ENCODE measurements around the gene SEPHS2.
"Not testable (repeated sequence)": the region's sequence is repeated elsewhere in the genome, so short reads cannot be mapped to it uniquely, and the experiment has no call there.

SEPHS2 gene

GRCh38 chr16:30464078-30464477 is 18.4 kb upstream of the SEPHS2 start:
- DNase-seq (ENCODE audit: low read depth) = no peak

- not testable (repeated sequence) for DNase-seq (ENCODE audit: low read depth)
Measured at GRCh38 chr16:30461426-30461825, 15.8 kb upstream of the SEPHS2 start.

GRCh38 chr16:30459456-30459855 is 13.8 kb upstream of the SEPHS2 start:
- DNase-seq (ENCODE audit: low read depth) = no peak

GRCh38 chr16:30458561-30459394 is 13.1 kb upstream of the SEPHS2 start:
- no peak for DNase-seq (ENCODE audit: low read depth)

GRCh38 chr16:30457743-30458560 is 12.3 kb upstream of the SEPHS2 start:
- no peak for DNase-seq (ENCODE audit: low read depth)

GRCh38 chr16:30457256-30457655 is 11.6 kb upstream of the SEPHS2 start:
- DNase-seq (ENCODE audit: low read depth) = no peak

GRCh38 chr16:30456302-30456701 is 10.6 kb upstream of the SEPHS2 start:
- DNase-seq (ENCODE audit: low read depth) = no peak

- not testable (repeated sequence) for DNase-seq (ENCODE audit: low read depth)
Measured at GRCh38 chr16:30452709-30453580, 7.3 kb upstream of the SEPHS2 start.

- DNase-seq (ENCODE audit: low read depth) = no peak
Measured at GRCh38 chr16:30449116-30449435, 3.4 kb upstream of the SEPHS2 start.

GRCh38 chr16:30447512-30448226 is 2.0 kb upstream of the SEPHS2 start:
- no peak for DNase-seq (ENCODE audit: low read depth)

GRCh38 chr16:30446203-30446595 is 525 bp upstream of the SEPHS2 start:
- DNase-seq (ENCODE audit: low read depth) = no peak

- no peak for DNase-seq (ENCODE audit: low read depth)
Measured at GRCh38 chr16:30445149-30445407, 596 bp downstream of the SEPHS2 start.

- DNase-seq (ENCODE audit: low read depth) = no peak
Measured at GRCh38 chr16:30444231-30445148, 1.2 kb downstream of the SEPHS2 start.

- no peak for DNase-seq (ENCODE audit: low read depth)
Measured at GRCh38 chr16:30443631-30444030, 2.0 kb downstream of the SEPHS2 start.

- no peak for DNase-seq (ENCODE audit: low read depth)
Measured at GRCh38 chr16:30439720-30440348, 5.8 kb downstream of the SEPHS2 start.

GRCh38 chr16:30438835-30439234 is 6.8 kb downstream of the SEPHS2 start:
- DNase-seq (ENCODE audit: low read depth) = no peak

GRCh38 chr16:30437511-30438046 is 8.1 kb downstream of the SEPHS2 start:
- no peak for DNase-seq (ENCODE audit: low read depth)

- no peak for DNase-seq (ENCODE audit: low read depth)
Measured at GRCh38 chr16:30434852-30435251, 10.8 kb downstream of the SEPHS2 start.

- no peak for DNase-seq (ENCODE audit: low read depth)
Measured at GRCh38 chr16:30430428-30430970, 15.2 kb downstream of the SEPHS2 start.

Measured in GM04503 (cell line).